Panc1 (cell line): ENCODE measurements around the gene TUBA4A. TPM values are rescaled to one million over a fixed set of nuclear protein-coding genes. Genes with fewer than 3 reads are reported as not detected.

Experiments used
- ATAC-seq: fragments of 200-7000 bp; cut with Tn5 transposase; 2 replicates; pipeline ENCODE4 v1.9.1; 2020; ENCODE audit warnings: mild to moderate bottlenecking, moderate library complexity
- BruUV-seq: library from RNA; stranded (reverse); fragments of 400-500 nt; replicated peaks from 2 replicates; lab custom pipeline; 2021; lab: Mats Ljungman, UMichigan
- CTCF ChIA-PET: fragments of 300-600 bp; sonication (Branson Sonifier 250); formaldehyde crosslinking; loops from one replicate; lab custom pipeline; 2022; ENCODE audit warnings: antibody characterized with exemption; lab: Charles Lee
- POLR2A ChIA-PET: fragments of 300-600 bp; sonication (Branson Sonifier 250); formaldehyde crosslinking; loops from one replicate; lab custom pipeline; 2022; ENCODE audit warnings: antibody characterized with exemption; lab: Charles Lee
- DNase-seq: peaks from one replicate; pipeline ENCODE4 v3.0.0-alpha.2; 2010; ENCODE audit warnings: low read depth, low spot score
- H3K27ac ChIP-seq: 2 replicates; pipeline ENCODE4 v1.5.1; 2011; ENCODE audit warnings: mild to moderate bottlenecking, low read length, inconsistent platforms
- H3K27me3 ChIP-seq: fragments of 200-500 bp; sonication (Bioruptor generic); 2 replicates; pipeline ENCODE4 v1.6.0; 2014; ENCODE audit warnings: low read length, inconsistent platforms; ENCODE audit not compliant: control insufficient read depth, insufficient read depth
- H3K36me3 ChIP-seq: fragments of 200-500 bp; sonication (Bioruptor generic); 2 replicates; pipeline ENCODE4 v1.5.1; 2014; ENCODE audit warnings: inconsistent platforms, mild to moderate bottlenecking, low read length, moderate library complexity; ENCODE audit not compliant: control insufficient read depth, insufficient read depth
- H3K4me1 ChIP-seq: 2 replicates; pipeline ENCODE4 v1.5.1; 2011; ENCODE audit warnings: inconsistent platforms, mild to moderate bottlenecking, low read length, moderate library complexity; ENCODE audit not compliant: control insufficient read depth, insufficient read depth
- H3K4me3 ChIP-seq, 2 experiments: 2 replicates each; pipeline ENCODE4 v1.5.1; 2011 to 2012; ENCODE audit warnings: low read depth in 2 of 2, low read length in 2 of 2, mild to moderate bottlenecking in 2 of 2, inconsistent platforms in 1 of 2, moderate library complexity in 1 of 2
- H3K9me3 ChIP-seq: fragments of 200-500 bp; sonication (Bioruptor generic); 2 replicates; pipeline ENCODE4 v1.5.1; 2014; ENCODE audit warnings: low read depth, mild to moderate bottlenecking, inconsistent platforms, low read length, moderate library complexity; ENCODE audit not compliant: control insufficient read depth, insufficient read depth
- POLR2AphosphoS5 ChIP-seq: IDR thresholded peaks from 2 replicates; pipeline ENCODE4 v1.6.1; 2012; ENCODE audit warnings: mild to moderate bottlenecking, low read depth, low read length, moderate library complexity
- SIN3A ChIP-seq: IDR thresholded peaks from 2 replicates; pipeline ENCODE4 v1.6.1; 2012; ENCODE audit warnings: low read depth, mild to moderate bottlenecking, low read length, moderate library complexity, borderline replicate concordance; ENCODE audit not compliant: insufficient read depth
- TCF7L2 ChIP-seq: IDR thresholded peaks from 2 replicates; pipeline ENCODE4 v1.6.1; 2011; ENCODE audit warnings: mild to moderate bottlenecking, low read depth, low read length, inconsistent platforms
- in situ Hi-C: cut with HindIII; loops from 2 replicates; pipeline ENCODE4 v1.10.0; 2016; ENCODE audit warnings: low sequenced_read_pairs, low pct_unique_long_range_greater_than_20kb
- intact Hi-C: fragments of 100-400 bp; cut with micrococcal nuclease; formaldehyde crosslinking; loops from one replicate; pipeline ENCODE4 v1.10.0; 2022; ENCODE audit not compliant: unreplicated experiment
- total RNA-seq: library from RNA; stranded (reverse); gene quantifications from one replicate; pipeline ENCODE4 v1.2.1, GENCODE V29; 2021; ENCODE audit not compliant: unreplicated experiment
- TF ChIP-seq, protein P1 (sequence below): fragments of 450-650 bp; IDR thresholded peaks from 2 replicates; pipeline ENCODE4 v1.5.1; 2017; ENCODE audit warnings: mild to moderate bottlenecking
- TF ChIP-seq, protein P2 (sequence below), 2 experiments: IDR thresholded peaks; 2 replicates each; pipeline ENCODE4 v1.6.1; 2011 to 2012; ENCODE audit warnings: low read depth in 2 of 2, control low read depth in 1 of 2, low read length in 1 of 2, mild to moderate bottlenecking in 1 of 2, moderate library complexity in 1 of 2; ENCODE audit not compliant: insufficient read depth in 1 of 2

Gene TUBA4A
- total RNA-seq, 1 experiment from 2014 or later: 12.9 TPM

DNA sequence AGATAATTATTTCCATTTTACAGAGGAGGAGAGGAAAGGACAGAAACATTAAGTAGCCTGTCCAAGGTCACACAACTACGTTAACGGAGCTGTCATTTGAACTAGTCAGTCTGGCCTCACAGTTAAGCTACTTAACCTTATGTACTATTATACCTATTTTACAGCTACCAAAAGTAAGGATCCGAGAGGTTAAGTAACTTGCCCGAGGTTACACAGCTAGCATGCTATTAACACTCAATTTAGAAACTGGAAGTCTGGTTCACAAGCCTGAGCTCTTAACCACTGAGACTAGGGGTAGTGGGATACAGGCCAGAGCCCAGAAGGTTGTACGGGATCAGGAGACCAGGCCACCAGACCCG lies 8.9 kb downstream of the TUBA4A start:
- BruUV-seq: TSS peak; percentile 91
- Histone ChIP-seq H3K36me3 (no peaks in the 10 kb centered on the region; the same call in 1 of the 2 replicates), H3K9me3 (no peaks in the 10 kb centered on the region), H3K27ac (peak overlapping the region; percentile 81), H3K4me1 (peaks cover 34% of the 10 kb centered on the region), H3K27me3 (no peaks in the 10 kb centered on the region), H3K4me3 (peak overlapping the region; percentile 84 to 94)
- intact Hi-C loops: no loop called here
- in situ Hi-C loops: no loop called here
- ChIA-PET POLR2A (interaction anchor here (0.5 to 1.5 kb wide), 6 partner anchors 10 to 255 kb away, joined by 3 to 11 read pairs (median 4); partner anchors contain the start of genes ANKZF1, ATG9A and TUBA4A), CTCF (no interaction called here)
- TF ChIP-seq, protein P1, sequence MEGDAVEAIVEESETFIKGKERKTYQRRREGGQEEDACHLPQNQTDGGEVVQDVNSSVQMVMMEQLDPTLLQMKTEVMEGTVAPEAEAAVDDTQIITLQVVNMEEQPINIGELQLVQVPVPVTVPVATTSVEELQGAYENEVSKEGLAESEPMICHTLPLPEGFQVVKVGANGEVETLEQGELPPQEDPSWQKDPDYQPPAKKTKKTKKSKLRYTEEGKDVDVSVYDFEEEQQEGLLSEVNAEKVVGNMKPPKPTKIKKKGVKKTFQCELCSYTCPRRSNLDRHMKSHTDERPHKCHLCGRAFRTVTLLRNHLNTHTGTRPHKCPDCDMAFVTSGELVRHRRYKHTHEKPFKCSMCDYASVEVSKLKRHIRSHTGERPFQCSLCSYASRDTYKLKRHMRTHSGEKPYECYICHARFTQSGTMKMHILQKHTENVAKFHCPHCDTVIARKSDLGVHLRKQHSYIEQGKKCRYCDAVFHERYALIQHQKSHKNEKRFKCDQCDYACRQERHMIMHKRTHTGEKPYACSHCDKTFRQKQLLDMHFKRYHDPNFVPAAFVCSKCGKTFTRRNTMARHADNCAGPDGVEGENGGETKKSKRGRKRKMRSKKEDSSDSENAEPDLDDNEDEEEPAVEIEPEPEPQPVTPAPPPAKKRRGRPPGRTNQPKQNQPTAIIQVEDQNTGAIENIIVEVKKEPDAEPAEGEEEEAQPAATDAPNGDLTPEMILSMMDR: no peak
- TF ChIP-seq TCF7L2: no peak
- TF ChIP-seq SIN3A: no peak
- no peak for TF ChIP-seq POLR2AphosphoS5
- TF ChIP-seq, protein P2, sequence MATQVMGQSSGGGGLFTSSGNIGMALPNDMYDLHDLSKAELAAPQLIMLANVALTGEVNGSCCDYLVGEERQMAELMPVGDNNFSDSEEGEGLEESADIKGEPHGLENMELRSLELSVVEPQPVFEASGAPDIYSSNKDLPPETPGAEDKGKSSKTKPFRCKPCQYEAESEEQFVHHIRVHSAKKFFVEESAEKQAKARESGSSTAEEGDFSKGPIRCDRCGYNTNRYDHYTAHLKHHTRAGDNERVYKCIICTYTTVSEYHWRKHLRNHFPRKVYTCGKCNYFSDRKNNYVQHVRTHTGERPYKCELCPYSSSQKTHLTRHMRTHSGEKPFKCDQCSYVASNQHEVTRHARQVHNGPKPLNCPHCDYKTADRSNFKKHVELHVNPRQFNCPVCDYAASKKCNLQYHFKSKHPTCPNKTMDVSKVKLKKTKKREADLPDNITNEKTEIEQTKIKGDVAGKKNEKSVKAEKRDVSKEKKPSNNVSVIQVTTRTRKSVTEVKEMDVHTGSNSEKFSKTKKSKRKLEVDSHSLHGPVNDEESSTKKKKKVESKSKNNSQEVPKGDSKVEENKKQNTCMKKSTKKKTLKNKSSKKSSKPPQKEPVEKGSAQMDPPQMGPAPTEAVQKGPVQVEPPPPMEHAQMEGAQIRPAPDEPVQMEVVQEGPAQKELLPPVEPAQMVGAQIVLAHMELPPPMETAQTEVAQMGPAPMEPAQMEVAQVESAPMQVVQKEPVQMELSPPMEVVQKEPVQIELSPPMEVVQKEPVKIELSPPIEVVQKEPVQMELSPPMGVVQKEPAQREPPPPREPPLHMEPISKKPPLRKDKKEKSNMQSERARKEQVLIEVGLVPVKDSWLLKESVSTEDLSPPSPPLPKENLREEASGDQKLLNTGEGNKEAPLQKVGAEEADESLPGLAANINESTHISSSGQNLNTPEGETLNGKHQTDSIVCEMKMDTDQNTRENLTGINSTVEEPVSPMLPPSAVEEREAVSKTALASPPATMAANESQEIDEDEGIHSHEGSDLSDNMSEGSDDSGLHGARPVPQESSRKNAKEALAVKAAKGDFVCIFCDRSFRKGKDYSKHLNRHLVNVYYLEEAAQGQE (IDR thresholded peaks at IDR 0.05; ENCODE audit: insufficient read depth in 1 of 2, low read depth in 2 of 2, low read length in 1 of 2): no peak
- no peak for DNase-seq
- no peak for ATAC-seq

DNA sequence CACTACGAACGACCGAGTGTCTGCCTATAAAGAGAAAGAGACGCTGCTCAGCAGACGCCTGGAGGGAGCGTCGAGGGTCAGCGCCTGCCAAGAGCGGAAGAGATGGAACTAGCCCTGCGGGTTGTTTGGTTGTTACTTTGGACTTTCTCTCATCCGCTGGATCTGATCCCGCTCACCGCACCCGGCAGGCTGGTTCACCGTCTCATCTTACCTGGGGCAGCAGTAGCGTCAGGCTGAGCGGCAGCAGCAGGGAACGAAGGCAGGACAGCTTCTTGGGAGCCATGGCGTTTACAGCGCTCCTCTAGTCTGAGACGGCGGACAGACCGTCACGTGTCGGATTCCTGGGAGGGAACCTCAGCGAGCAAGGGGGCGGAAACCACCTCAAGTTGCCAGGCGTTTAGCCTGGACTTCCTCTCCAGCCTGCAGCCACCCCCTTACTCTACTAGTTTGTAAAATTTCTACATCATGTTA lies 10.4 kb downstream of the TUBA4A start:
- no peak for DNase-seq
- Histone ChIP-seq H3K4me1 (peaks cover 19% of the 10 kb centered on the region), H3K27me3 (no peaks in the 10 kb centered on the region), H3K4me3 (no peak overlapping the region), H3K27ac (no peak overlapping the region), H3K36me3 (no peaks in the 10 kb centered on the region; the same call in 1 of the 2 replicates), H3K9me3 (no peaks in the 10 kb centered on the region)
- POLR2A ChIA-PET: no interaction called here
- intact Hi-C loops (no loop called here), in situ Hi-C loops (no loop called here)
- TF ChIP-seq SIN3A: no peak
- TF ChIP-seq, protein P2 (IDR thresholded peaks at IDR 0.05; ENCODE audit: insufficient read depth in 1 of 2, low read depth in 2 of 2, low read length in 1 of 2): no peak
- no peak for TF ChIP-seq TCF7L2
- TF ChIP-seq POLR2AphosphoS5: no peak
- TF ChIP-seq, protein P1: no peak
- ATAC-seq: no peak
- CTCF ChIA-PET: no interaction called here
- BruUV-seq: TSS peak; percentile 56
